ENCODE results near the gene RALGAPA2.

DNA sequence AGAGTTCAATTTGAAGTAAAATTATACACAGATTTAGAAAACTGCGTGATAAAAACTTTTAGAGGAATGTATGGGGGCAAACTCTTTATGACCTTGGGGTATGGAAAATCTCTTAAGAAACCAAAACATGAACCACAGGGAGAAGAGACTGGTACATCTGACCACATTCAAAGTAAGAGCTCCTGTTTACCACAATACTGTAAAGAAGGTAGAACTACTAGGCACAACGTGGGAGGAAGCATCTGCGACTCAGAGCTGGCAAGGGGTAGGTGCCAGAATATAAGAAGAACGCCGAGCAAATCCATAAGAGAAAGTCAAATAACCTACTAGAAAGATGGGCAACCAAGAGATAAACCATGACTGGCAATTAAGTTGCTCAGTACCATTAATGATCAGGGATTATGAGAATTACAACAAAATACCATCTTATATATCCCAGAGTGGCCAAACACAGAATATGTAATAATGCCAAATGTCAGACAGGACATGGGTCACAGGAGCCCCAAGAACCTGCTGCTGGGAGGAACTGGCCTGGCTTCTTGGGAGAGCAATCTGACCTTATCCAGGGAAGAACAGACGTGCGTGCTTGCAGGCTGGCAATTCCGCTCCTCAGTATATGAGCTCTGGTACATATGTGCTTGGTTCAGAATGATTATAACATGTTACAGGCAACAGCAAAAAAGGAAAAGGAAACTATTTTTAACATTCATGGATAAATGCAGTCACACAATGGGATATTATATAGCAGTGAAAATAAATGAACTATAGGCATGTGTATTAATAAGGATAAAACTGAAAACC is 294.4 kb downstream of the RALGAPA2 start:
- TF ChIP-seq, protein P1, sequence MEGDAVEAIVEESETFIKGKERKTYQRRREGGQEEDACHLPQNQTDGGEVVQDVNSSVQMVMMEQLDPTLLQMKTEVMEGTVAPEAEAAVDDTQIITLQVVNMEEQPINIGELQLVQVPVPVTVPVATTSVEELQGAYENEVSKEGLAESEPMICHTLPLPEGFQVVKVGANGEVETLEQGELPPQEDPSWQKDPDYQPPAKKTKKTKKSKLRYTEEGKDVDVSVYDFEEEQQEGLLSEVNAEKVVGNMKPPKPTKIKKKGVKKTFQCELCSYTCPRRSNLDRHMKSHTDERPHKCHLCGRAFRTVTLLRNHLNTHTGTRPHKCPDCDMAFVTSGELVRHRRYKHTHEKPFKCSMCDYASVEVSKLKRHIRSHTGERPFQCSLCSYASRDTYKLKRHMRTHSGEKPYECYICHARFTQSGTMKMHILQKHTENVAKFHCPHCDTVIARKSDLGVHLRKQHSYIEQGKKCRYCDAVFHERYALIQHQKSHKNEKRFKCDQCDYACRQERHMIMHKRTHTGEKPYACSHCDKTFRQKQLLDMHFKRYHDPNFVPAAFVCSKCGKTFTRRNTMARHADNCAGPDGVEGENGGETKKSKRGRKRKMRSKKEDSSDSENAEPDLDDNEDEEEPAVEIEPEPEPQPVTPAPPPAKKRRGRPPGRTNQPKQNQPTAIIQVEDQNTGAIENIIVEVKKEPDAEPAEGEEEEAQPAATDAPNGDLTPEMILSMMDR (conservative IDR thresholded peaks at IDR 0.05; ENCODE audit: low read length), result no peak
- TF ChIP-seq EZH2phosphoT487 (IDR thresholded peaks at IDR 0.05; ENCODE audit: borderline replicate concordance), result no peak
